ENCODE measurements around the gene TEC. TPM values are rescaled to one million over a fixed set of nuclear protein-coding genes. Genes with fewer than 3 reads are reported as not detected.

The TEC gene
- total RNA-seq, 2 experiments from 2014 or later: 2.8 TPM

DNA sequence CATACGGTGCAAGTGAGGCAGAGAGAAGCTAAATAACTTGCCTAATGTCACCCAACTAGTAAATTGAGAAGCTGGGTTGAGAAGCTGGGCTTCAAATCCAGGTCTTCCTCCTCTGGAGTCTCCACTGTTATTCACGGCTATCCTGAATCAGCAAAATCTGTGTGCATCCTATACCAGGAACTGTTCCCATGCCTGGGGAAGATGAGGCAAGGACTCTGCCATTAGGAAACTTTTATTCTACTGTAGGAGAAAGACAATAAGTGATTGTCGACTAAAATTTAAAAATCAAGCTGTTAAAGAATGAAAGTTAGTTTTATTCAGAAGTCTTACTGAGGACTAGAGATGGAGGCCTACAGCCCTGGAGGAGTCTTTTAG is 872 bp upstream of the TEC start:
- Mint-ChIP-seq H3K9me3 (no peaks in the 10 kb centered on the region), H3K4me1 (ENCODE audit: low read depth) (peaks cover 29% of the 10 kb centered on the region)

GRCh38 chr4:48269861-48270522 is 354 bp upstream of the TEC start:
- H3K27ac ChIP-seq (ENCODE audit: low read depth in 1 of 2, low read length in 2 of 2): peak overlapping the region in 1 of 2 donors; percentile 55
- H3K27me3 ChIP-seq (ENCODE audit: control insufficient read depth in 1 of 2, insufficient read depth in 2 of 2, low read length in 2 of 2): no peaks in the 10 kb centered on the region
- Mint-ChIP-seq H3K36me3 (ENCODE audit: low read depth) (peaks cover 4% of the 10 kb centered on the region), H3K27me3 (no peaks in the 10 kb centered on the region), H3K4me3 (peak overlapping the region; percentile 98), H3K27ac (peak overlapping the region; percentile 79), H3K4me1 (ENCODE audit: low read depth) (peaks cover 29% of the 10 kb centered on the region), H3K9me3 (no peaks in the 10 kb centered on the region)
- TF ChIP-seq, protein P1, sequence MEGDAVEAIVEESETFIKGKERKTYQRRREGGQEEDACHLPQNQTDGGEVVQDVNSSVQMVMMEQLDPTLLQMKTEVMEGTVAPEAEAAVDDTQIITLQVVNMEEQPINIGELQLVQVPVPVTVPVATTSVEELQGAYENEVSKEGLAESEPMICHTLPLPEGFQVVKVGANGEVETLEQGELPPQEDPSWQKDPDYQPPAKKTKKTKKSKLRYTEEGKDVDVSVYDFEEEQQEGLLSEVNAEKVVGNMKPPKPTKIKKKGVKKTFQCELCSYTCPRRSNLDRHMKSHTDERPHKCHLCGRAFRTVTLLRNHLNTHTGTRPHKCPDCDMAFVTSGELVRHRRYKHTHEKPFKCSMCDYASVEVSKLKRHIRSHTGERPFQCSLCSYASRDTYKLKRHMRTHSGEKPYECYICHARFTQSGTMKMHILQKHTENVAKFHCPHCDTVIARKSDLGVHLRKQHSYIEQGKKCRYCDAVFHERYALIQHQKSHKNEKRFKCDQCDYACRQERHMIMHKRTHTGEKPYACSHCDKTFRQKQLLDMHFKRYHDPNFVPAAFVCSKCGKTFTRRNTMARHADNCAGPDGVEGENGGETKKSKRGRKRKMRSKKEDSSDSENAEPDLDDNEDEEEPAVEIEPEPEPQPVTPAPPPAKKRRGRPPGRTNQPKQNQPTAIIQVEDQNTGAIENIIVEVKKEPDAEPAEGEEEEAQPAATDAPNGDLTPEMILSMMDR (IDR thresholded peaks at IDR 0.05): peak; percentile 46
- intact Hi-C loops (cut with DNase I, micrococcal nuclease): loop anchor here (1.0 to 10.0 kb wide), 6 partner anchors 69 to 562 kb away; partner anchors contain the start of genes NFXL1 (in 1 of the 2), OCIAD1 (in 1 of the 2), SLAIN2 (in 1 of the 2) and TXK (in 1 of the 2)
- peaks cover 19% of the 10 kb centered on the region for H3K4me1 ChIP-seq (ENCODE audit: insufficient read depth, low read length)
- DNase-seq (peak; percentile 73 to 91 (median 80)), ATAC-seq (ENCODE audit: poor library complexity) (peak; percentile 87)
- ChIA-PET CTCF (no interaction called here), POLR2A (interaction anchor here (1.0 kb wide), 1 partner anchor 72 kb away, joined by 5 read pairs; no protein-coding TSS in a partner anchor)
- H3K4me3 ChIP-seq (ENCODE audit: low read length): peak overlapping the region; percentile 87
- no peaks in the 10 kb centered on the region for H3K36me3 ChIP-seq (ENCODE audit: insufficient read depth, low read length)
- no peaks in the 10 kb centered on the region for H3K9me3 ChIP-seq (ENCODE audit: control insufficient read depth in 1 of 2, insufficient read depth in 1 of 2, low read length in 2 of 2)

More for the DNA sequence above, 872 bp upstream of the TEC start:
- no peaks in the 10 kb centered on the region for H3K9me3 ChIP-seq (ENCODE audit: control insufficient read depth in 1 of 2, insufficient read depth in 1 of 2, low read length in 2 of 2)
- H3K36me3 ChIP-seq (ENCODE audit: insufficient read depth, low read length): no peaks in the 10 kb centered on the region
- Mint-ChIP-seq H3K27ac (peak overlapping the region; percentile 79), H3K36me3 (ENCODE audit: low read depth) (peaks cover 4% of the 10 kb centered on the region), H3K4me3 (peak overlapping the region; percentile 98), H3K27me3 (peaks cover 3% of the 10 kb centered on the region)
- no peak for ATAC-seq (ENCODE audit: poor library complexity)
- H3K27ac ChIP-seq (ENCODE audit: low read depth in 1 of 2, low read length in 2 of 2): peak overlapping the region in 1 of 2 donors; percentile 55
- intact Hi-C loops (cut with DNase I, micrococcal nuclease): loop anchor here (1.0 to 10.0 kb wide), 6 partner anchors 68 to 562 kb away; partner anchors contain the start of genes NFXL1 (in 1 of the 2), OCIAD1 (in 1 of the 2), SLAIN2 (in 1 of the 2) and TXK (in 1 of the 2)
- H3K4me1 ChIP-seq (ENCODE audit: insufficient read depth, low read length): peaks cover 19% of the 10 kb centered on the region
- TF ChIP-seq, protein P1 (IDR thresholded peaks at IDR 0.05): no peak
- ChIA-PET CTCF (interaction anchor here (1.0 kb wide), 1 partner anchor 54 kb away, joined by 3 read pairs; no protein-coding TSS in a partner anchor), POLR2A (interaction anchor here (1.0 kb wide), 1 partner anchor 71 kb away, joined by 5 read pairs; no protein-coding TSS in a partner anchor)
- H3K27me3 ChIP-seq (ENCODE audit: control insufficient read depth in 1 of 2, insufficient read depth in 2 of 2, low read length in 2 of 2): no peaks in the 10 kb centered on the region
- no peak for DNase-seq
- H3K4me3 ChIP-seq (ENCODE audit: low read length): peak overlapping the region; percentile 87

- Histone ChIP-seq H3K27me3 (ENCODE audit: control insufficient read depth in 1 of 2, insufficient read depth in 2 of 2, low read length in 2 of 2) (no peaks in the 10 kb centered on the region), H3K4me3 (ENCODE audit: low read length) (no peak overlapping the region), H3K9me3 (ENCODE audit: control insufficient read depth in 1 of 2, insufficient read depth in 1 of 2, low read length in 2 of 2) (no peaks in the 10 kb centered on the region), H3K4me1 (ENCODE audit: insufficient read depth, low read length) (peaks cover 19% of the 10 kb centered on the region), H3K27ac (ENCODE audit: low read depth in 1 of 2, low read length in 2 of 2) (no peak overlapping the region), H3K36me3 (ENCODE audit: insufficient read depth, low read length) (no peaks in the 10 kb centered on the region)
- DNase-seq: no peak
- peaks cover 29% of the 10 kb centered on the region for H3K4me1 Mint-ChIP-seq (ENCODE audit: low read depth)
- no peaks in the 10 kb centered on the region for H3K9me3 Mint-ChIP-seq
- ChIA-PET POLR2A (no interaction called here), CTCF (no interaction called here)
- TF ChIP-seq, protein P1 (IDR thresholded peaks at IDR 0.05): no peak
- no peak for ATAC-seq (ENCODE audit: poor library complexity)
- no peak overlapping the region for H3K27ac Mint-ChIP-seq
- peaks cover 5% of the 10 kb centered on the region for H3K27me3 Mint-ChIP-seq
- intact Hi-C loops (cut with DNase I, micrococcal nuclease): no loop called here
- peaks cover 4% of the 10 kb centered on the region for H3K36me3 Mint-ChIP-seq (ENCODE audit: low read depth)
- peak overlapping the region; percentile 98 for H3K4me3 Mint-ChIP-seq
Measured at GRCh38 chr4:48267574-48267973, 2.1 kb downstream of the TEC start.
